Activated naive CD4-positive, alpha-beta T cell treated with anti-CD3 and anti-CD28 coated beads, Interleukin-2, amount 10 ng/mL, durations not matched to agents 5 hours and 36 hours (primary cell): ENCODE results near the gene PCDHGB2. TPM values are rescaled to one million over a fixed set of nuclear protein-coding genes. Genes with fewer than 3 reads are reported as not detected.

ENCODE experiments used
- total RNA-seq, 2 experiments: library from RNA; stranded (reverse); gene quantifications; one replicate each; pipeline ENCODE4 v1.2.3, GENCODE V29; 2021

Gene PCDHGB2
- total RNA-seq: under 1 TPM in 1 of 2 experiments, not detected in 1; 0.12 TPM

GRCh38 chr5:141359790-141360426, at the start of gene PCDHGB2:
Gene PCDHGB2, plus strand, starts transcription at chr5:141359994. Its CDS starts 142 bp downstream, at chr5:141360136.

GRCh38 chr5:141320225-141321169, 39.3 kb upstream of the PCDHGB2 start, which contains the start of gene TAF7:
Gene TAF7, minus strand, starts transcription at chr5:141320784. Its CDS starts 740 bp downstream, at chr5:141320044.

GRCh38 chr5:141330299-141331080, 29.3 kb upstream of the PCDHGB2 start, which contains the start of gene PCDHGA1:
Gene PCDHGA1, plus strand, starts transcription at chr5:141330514.

GRCh38 chr5:141338538-141339306, 21.1 kb upstream of the PCDHGB2 start, which contains the start of gene PCDHGA2:
Gene PCDHGA2, plus strand, starts transcription at chr5:141338760.

GRCh38 chr5:141343242-141343952, 16.4 kb upstream of the PCDHGB2 start, which contains the start of gene PCDHGA3:
Gene PCDHGA3, plus strand, starts transcription at chr5:141343829. Its CDS starts 205 bp downstream, at chr5:141344034.

GRCh38 chr5:141349917-141350619, 9.7 kb upstream of the PCDHGB2 start, which contains the start of gene PCDHGB1:
Gene PCDHGB1, plus strand, starts transcription at chr5:141350099. Its CDS starts 162 bp downstream, at chr5:141350261.

GRCh38 chr5:141354900-141355469, 4.8 kb upstream of the PCDHGB2 start, which contains the start of gene PCDHGA4:
Gene PCDHGA4, plus strand, starts transcription at chr5:141355021. Its CDS starts 87 bp downstream, at chr5:141355108.

GRCh38 chr5:141363952-141364660, 4.3 kb downstream of the PCDHGB2 start, which contains the start of gene PCDHGA5:
Gene PCDHGA5, plus strand, starts transcription at chr5:141364162. Its CDS starts 169 bp downstream, at chr5:141364331.

GRCh38 chr5:141369994-141370848, 10.4 kb downstream of the PCDHGB2 start, which contains the start of gene PCDHGB3:
Gene PCDHGB3, plus strand, starts transcription at chr5:141370242. Its CDS starts 153 bp downstream, at chr5:141370395.

GRCh38 chr5:141373673-141374317, 14.0 kb downstream of the PCDHGB2 start, which contains the start of gene PCDHGA6:
Gene PCDHGA6, plus strand, starts transcription at chr5:141373891. Its CDS starts 193 bp downstream, at chr5:141374084.

GRCh38 chr5:141382469-141383294, 22.9 kb downstream of the PCDHGB2 start, which contains the start of gene PCDHGA7:
Gene PCDHGA7, plus strand, starts transcription at chr5:141382742. Its CDS starts 158 bp downstream, at chr5:141382900.

GRCh38 chr5:141387557-141388311, 27.9 kb downstream of the PCDHGB2 start, which contains the start of gene PCDHGB4:
Gene PCDHGB4, plus strand, starts transcription at chr5:141387698. Its CDS starts 187 bp downstream, at chr5:141387885.

GRCh38 chr5:141392429-141393198, 32.8 kb downstream of the PCDHGB2 start, which contains the start of gene PCDHGA8:
Gene PCDHGA8, plus strand, starts transcription at chr5:141392633. Its CDS starts 181 bp downstream, at chr5:141392814.

